Stomach smooth muscle (tissue), 2 donors: ENCODE data around the gene PKMYT1.

Experiments used
- H3K27ac ChIP-seq: one replicate; pipeline ENCODE4 v1.7.0; 2013; ENCODE audit warnings: mild to moderate bottlenecking, low read length, inconsistent platforms
- H3K27me3 ChIP-seq, 2 donors: one replicate each; pipeline ENCODE4 v1.7.0; 2013; ENCODE audit warnings: low read length in 2 of 2; ENCODE audit not compliant: insufficient read depth in 2 of 2, control insufficient read depth in 1 of 2
- H3K36me3 ChIP-seq, 2 donors: one replicate each; pipeline ENCODE4 v1.7.0; 2013; ENCODE audit warnings: low read length in 2 of 2; ENCODE audit not compliant: control insufficient read depth in 2 of 2, insufficient read depth in 2 of 2
- H3K4me1 ChIP-seq: one replicate; pipeline ENCODE4 v1.7.0; 2013; ENCODE audit warnings: low read length; ENCODE audit not compliant: control insufficient read depth, insufficient read depth
- H3K4me3 ChIP-seq, 2 donors: one replicate each; pipeline ENCODE4 v1.7.0; 2013; ENCODE audit warnings: low read length in 2 of 2
- H3K9ac ChIP-seq, 2 donors: one replicate each; pipeline ENCODE4 v1.7.0; 2013; ENCODE audit warnings: low read length in 2 of 2, mild to moderate bottlenecking in 1 of 2
- H3K9me3 ChIP-seq, 2 donors: one replicate each; pipeline ENCODE4 v1.7.0; 2013; ENCODE audit warnings: low read length in 2 of 2; ENCODE audit not compliant: control insufficient read depth in 2 of 2
- donor health status: healthy.
- donor health status: Pancreatic carcinoma.

The PKMYT1 gene

DNA sequence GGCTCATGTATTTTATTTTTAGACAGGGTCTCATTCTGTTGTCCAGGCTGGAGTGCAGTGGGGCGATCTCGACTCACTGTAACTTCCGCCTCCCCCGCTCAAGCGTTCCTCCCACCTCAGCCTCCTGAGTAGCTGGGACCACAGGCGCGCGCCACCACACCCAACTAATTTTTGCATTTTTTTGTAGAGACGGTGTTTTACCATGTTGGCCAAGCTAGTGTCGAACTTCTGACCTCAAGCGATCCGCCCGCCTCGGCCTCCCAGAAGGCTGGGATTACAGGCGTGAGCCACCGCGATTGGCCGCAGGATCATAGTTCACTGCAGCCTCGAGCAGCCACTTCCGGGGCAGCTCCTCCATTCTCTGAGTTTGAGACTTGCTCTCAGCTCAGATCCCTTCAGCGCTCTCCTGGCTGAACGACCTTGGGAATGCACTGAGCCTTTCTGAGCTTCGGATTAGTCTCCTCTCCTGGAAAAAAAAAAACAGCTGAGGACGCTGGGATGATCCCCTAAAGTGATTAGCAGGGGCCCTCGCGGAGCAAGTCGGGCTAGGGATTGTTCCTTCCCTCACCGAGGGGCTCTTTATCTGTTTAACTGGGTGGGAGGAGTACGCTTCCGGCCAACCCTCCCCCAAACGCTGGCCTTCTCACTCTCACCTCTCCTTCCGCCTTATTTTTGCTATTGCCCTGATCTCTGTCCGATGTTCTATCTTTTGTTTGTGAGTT is 1.1 kb upstream of the PKMYT1 start:
- Histone ChIP-seq H3K27ac (no peak overlapping the region), H3K9me3 (no peaks in the 10 kb centered on the region), H3K36me3 (no peaks in the 10 kb centered on the region), H3K4me3 (peak overlapping the region; percentile 86 to 88), H3K9ac (peak overlapping the region in 1 of 2 donors; percentile 91), H3K4me1 (peaks cover 25% of the 10 kb centered on the region), H3K27me3 (peaks cover 0 to 7% of the 10 kb centered on the region in 2 donors)

DNA sequence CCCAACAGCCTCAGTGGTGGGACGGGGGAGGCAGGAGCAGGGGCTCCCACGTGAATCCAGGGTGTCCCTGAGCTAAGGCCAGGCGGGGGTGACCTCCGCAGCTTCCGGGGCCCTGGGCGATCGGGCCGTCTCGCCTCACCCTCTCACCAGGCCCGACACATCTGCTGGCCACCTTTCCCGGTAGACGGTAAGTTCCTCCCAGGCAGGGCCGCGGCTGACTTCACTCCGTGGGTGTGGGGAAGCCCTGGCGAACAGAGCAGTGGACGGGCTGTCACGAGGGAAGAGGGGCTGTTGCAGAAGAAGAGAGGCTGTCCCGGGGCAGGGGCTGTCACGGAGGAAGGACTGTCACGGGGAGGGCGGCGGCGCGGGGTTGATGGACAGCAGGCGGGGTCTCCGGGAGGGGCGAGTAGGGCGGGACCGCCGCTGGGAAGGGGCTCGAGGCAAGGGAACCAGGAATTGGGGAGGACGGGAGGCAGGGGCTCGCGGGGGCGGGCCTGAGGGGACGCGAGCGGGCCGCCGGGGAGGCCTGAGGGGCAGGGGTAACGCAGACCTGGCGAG is 498 bp downstream of the PKMYT1 start:
- Histone ChIP-seq H3K36me3 (no peaks in the 10 kb centered on the region), H3K9me3 (no peaks in the 10 kb centered on the region), H3K4me3 (peak overlapping the region; percentile 40 to 88), H3K9ac (no peak overlapping the region), H3K4me1 (peaks cover 18% of the 10 kb centered on the region), H3K27ac (no peak overlapping the region), H3K27me3 (peaks cover 4 to 5% of the 10 kb centered on the region in 2 donors)

DNA sequence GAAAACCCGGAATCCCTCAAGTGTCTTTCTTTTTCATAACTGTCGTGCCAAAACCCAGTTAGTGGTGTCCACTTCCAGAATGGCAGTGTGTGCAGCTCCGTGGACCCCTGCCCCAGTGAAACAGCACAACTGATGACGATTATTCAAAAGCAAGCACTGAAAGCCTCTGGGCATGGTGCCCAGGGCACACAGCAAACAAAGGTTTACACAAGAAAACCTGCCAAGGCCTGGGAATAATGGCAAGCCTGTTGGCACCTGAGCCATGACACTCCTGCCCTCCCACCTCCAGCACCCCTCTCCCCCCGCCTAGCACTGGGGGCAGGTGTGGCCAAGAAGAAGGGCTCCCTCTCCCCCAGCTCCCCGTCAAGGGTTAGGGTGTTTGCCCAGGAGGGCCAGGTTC is 2.8 kb downstream of the PKMYT1 start:
- Histone ChIP-seq H3K9me3 (no peaks in the 10 kb centered on the region), H3K4me3 (no peak overlapping the region), H3K4me1 (peaks cover 13% of the 10 kb centered on the region), H3K9ac (no peak overlapping the region), H3K27me3 (peaks cover 4 to 5% of the 10 kb centered on the region in 2 donors), H3K27ac (no peak overlapping the region), H3K36me3 (no peaks in the 10 kb centered on the region)

DNA sequence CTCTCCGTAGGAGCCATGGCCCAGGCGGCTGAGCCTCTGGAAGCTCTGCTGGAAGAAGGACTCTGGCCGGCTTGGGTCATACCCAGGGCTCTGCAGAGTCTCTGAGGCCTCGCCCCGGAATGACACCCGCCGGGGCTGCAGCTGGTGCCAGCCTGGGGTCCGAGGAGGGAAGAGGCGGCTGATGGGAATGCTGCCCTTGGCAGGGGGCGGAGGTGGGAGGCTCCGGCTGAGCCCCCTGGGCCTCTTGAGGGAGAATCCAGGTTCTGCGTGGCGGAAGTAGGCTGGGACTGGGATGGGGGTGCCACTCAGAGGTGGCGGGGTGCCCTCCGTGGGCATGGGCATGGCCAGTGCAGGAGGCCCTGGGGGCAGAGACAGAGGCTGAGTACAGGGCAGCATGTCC is 3.6 kb downstream of the PKMYT1 start:
- no peak overlapping the region for H3K4me3 ChIP-seq
- H3K27ac ChIP-seq, result no peak overlapping the region
- no peaks in the 10 kb centered on the region for H3K9me3 ChIP-seq
- H3K27me3 ChIP-seq, result peaks cover 4 to 7% of the 10 kb centered on the region in 2 donors
- no peaks in the 10 kb centered on the region for H3K36me3 ChIP-seq
- no peak overlapping the region for H3K9ac ChIP-seq
- H3K4me1 ChIP-seq, result peaks cover 13% of the 10 kb centered on the region

DNA sequence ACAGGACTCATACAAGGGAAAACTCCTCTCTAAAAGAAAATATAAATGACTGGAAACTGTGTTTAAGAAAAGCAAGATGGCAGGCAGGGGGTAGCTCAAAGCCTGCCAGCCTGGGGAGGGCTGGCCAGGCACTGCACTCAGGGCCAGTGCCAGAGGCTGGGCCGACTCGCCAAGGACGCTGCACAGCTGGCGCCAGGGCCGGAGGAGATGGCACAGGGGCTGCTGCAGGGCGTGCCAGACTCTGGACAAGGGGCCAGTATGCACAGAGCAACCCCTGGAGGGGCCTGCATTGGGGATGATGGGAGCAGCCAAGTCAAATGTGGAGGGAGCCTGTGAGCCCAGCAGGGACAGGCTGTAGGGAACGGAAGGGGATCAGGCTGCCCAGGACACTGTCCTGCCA is 4.0 kb downstream of the PKMYT1 start:
- Histone ChIP-seq H3K27ac (no peak overlapping the region), H3K9ac (no peak overlapping the region), H3K27me3 (peaks cover 6 to 7% of the 10 kb centered on the region in 2 donors), H3K36me3 (no peaks in the 10 kb centered on the region), H3K4me1 (peaks cover 11% of the 10 kb centered on the region), H3K9me3 (no peaks in the 10 kb centered on the region), H3K4me3 (no peak overlapping the region)

DNA sequence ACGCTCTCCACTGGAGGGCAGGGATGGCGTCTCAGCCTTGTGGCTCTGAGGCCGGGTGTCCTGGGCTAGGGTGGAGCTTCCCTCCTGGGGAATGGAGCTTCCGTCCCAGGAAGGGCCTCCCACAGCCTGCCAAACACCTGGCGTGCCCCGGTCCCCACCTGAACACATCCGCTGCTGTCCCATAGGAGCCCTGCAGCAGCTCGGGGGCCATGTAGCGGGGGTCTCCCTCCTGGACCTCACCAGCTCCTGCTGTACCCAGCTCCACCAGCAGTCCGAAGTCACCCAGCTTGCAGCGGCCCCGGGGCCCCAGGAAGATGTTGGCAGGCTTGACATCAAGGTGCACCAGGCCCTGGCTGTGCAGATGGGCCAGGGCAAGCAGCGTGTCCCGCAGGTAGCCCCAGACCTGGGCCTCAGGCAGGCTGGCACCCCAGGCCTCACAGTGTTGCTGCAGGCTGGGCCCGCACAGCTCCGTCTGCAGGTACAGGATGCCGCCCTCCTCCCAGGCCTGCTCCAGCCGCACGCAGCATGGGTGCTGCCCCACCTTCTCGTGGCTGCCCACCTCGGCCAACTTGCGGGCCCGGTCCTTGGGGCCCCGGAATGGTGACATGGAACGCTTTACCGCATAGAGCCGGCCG is 5.0 kb downstream of the PKMYT1 start:
- Histone ChIP-seq H3K9me3 (no peaks in the 10 kb centered on the region), H3K9ac (no peak overlapping the region), H3K27ac (no peak overlapping the region), H3K36me3 (no peaks in the 10 kb centered on the region), H3K4me3 (no peak overlapping the region), H3K4me1 (peaks cover 8% of the 10 kb centered on the region), H3K27me3 (peaks cover 9 to 12% of the 10 kb centered on the region in 2 donors)

DNA sequence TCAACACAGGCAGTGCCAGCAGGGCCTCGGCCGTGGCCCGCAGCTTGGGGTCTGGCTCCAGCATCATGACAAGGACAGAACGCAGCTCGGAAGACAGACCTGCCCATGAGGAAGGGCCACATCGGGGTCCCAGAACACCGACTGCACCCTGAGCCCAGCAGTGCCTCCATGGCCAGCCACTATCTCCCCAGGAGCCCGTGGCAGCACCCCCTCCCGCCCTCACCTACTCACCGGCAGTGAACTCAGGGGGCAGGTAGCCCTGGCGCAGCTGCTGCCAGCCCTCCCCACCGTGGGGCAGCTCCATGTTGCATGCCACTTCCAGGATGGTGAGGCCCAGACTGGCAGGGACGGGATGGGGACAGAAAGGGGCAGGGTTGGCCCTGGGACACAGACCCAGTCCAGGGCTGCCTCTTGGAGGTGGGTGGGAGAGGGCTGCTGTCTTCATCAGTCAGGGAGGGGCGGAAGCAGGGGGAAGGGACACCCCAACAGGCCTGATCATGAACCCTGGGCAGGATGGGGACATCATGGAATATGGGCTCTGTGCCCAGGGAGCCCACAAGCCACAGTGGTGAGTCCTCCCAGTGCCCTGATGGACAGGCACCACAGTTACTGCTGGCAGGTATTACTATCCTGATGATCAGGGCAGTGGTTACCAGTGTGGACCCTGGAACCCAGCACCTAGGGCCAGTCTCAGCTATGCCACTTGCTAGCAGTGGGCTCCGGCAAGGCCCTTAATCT is 5.8 kb downstream of the PKMYT1 start:
- peaks cover 10% of the 10 kb centered on the region for H3K4me1 ChIP-seq
- peaks cover 8 to 18% of the 10 kb centered on the region in 2 donors for H3K27me3 ChIP-seq
- H3K9me3 ChIP-seq, result no peaks in the 10 kb centered on the region
- H3K9ac ChIP-seq, result no peak overlapping the region
- H3K36me3 ChIP-seq, result no peaks in the 10 kb centered on the region
- H3K27ac ChIP-seq, result no peak overlapping the region
- H3K4me3 ChIP-seq, result no peak overlapping the region

DNA sequence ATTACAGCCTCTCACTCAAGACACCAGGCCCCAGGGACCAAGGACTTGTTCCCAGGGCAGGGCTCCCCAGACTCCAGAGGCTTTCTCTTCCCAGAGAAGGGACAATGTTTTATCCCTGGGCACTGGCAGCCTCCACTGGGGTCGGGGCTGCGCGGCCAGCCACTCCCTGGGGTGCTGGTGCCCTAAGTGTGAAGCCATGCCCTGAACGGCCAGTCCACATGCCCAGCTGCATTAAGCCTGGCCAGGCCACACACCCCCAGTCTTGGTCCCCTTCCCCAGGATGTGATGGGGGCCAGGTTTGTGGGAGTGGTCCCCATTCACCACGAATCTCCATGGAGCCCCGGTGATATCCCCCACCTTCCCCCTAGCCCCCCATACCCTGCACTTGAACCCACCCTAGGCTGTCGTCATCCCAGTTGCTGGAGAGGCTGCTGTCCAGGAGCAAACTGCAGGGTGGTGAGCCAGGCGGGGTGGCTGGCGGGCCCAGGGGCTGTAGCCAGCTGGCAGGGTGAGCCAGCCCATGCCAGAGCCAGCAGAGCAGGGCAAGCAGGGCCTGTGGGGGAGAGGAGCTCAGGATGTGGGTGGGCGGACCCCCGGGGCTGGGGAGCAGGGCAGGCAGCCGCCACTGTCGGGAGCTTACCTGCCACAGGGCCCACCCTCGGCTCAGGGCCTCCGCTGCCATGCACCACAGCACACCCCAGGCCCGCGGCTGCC is 6.5 kb downstream of the PKMYT1 start:
- no peaks in the 10 kb centered on the region for H3K36me3 ChIP-seq
- H3K4me1 ChIP-seq, result peaks cover 14% of the 10 kb centered on the region
- no peak overlapping the region for H3K4me3 ChIP-seq
- no peak overlapping the region for H3K9ac ChIP-seq
- peaks cover 5 to 18% of the 10 kb centered on the region in 2 donors for H3K27me3 ChIP-seq
- H3K9me3 ChIP-seq, result no peaks in the 10 kb centered on the region
- no peak overlapping the region for H3K27ac ChIP-seq

DNA sequence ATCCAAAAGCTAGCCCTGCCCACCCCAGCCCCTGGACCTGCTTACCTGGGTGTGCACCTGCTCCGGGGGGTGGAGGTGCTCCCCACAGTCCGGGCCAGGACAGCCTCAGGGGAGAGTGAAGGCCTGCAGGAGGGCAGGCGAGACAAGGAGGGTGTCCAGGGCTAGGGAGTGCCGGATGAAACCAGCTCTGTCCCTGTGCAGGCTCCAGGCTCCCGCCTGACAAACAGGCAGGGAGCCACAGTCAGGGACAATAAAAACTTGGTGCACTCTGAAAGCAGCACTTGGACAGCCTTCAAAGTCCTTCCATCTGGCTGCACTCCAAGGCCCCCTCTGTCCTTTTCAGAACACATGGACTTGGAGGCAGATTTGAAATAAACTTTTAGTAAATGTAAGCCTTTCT is 7.2 kb downstream of the PKMYT1 start:
- H3K9ac ChIP-seq, result no peak overlapping the region
- H3K27ac ChIP-seq, result no peak overlapping the region
- no peaks in the 10 kb centered on the region for H3K36me3 ChIP-seq
- peaks cover 11 to 25% of the 10 kb centered on the region in 2 donors for H3K27me3 ChIP-seq
- H3K4me3 ChIP-seq, result no peak overlapping the region
- H3K4me1 ChIP-seq, result peaks cover 20% of the 10 kb centered on the region
- H3K9me3 ChIP-seq, result no peaks in the 10 kb centered on the region
